Mononuclear cell (primary cell): ENCODE results near the gene DDI2. TPM values are rescaled to one million over a fixed set of nuclear protein-coding genes. Genes with fewer than 3 reads are reported as not detected.

ENCODE experiments used
- H3K27me3 ChIP-seq: 2 replicates; pipeline ENCODE4 v1.6.0; 2011; ENCODE audit warnings: low read length, control low read depth; ENCODE audit not compliant: insufficient read depth
- H3K4me1 ChIP-seq: 2 replicates; pipeline ENCODE4 v1.5.1; 2011; ENCODE audit warnings: mild to moderate bottlenecking, low read length, control low read depth; ENCODE audit not compliant: insufficient read depth
- H3K4me3 ChIP-seq: 2 replicates; pipeline ENCODE4 v1.5.1; 2011; ENCODE audit warnings: mild to moderate bottlenecking, low read length, moderate library complexity
- H3K9me3 ChIP-seq: 2 replicates; pipeline ENCODE4 v1.5.1; 2011; ENCODE audit warnings: low read depth, mild to moderate bottlenecking, control low read depth, low read length
- total RNA-seq: library from RNA; depleted of rRNA; stranded (reverse); fragments of >200 nt; gene quantifications from one replicate; pipeline ENCODE4 v1.2.3, GENCODE V29; 2012

Gene DDI2
- total RNA-seq, 1 donor, result 35.6 TPM

DNA sequence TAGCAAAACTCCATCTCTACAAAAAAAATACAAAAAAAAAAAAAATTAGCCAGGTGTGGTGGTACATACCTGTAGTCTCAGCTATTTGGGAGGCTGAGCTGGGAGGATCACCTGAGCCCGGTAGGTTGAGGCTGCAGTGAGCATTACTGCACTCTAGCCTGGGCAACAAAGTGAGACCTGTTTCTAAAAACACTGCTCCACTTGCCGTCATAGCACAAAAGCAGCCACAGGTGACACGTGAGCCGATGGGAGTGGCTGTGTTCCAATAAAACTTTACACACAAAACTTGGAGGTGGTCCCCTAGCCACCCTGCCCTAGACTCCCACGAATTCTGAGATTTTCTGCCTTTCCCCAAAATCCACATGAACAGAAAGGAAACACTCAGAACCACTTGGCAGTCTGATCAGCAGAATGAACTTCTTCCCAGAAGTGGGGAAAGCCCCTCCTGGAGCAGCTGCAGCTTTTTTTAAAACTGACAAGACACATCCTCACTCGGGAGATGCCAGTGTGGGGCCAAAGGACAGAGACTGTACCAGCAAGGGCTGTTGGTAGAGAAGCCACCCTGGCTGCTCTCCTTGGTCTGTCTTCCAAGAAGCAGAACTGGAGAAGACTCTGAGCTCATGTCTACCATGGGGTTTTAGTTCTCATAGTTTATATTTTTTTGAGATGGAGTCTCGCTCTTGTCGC lies 90.1 kb downstream of the DDI2 start:
- H3K4me3 ChIP-seq, result no peak overlapping the region

DNA sequence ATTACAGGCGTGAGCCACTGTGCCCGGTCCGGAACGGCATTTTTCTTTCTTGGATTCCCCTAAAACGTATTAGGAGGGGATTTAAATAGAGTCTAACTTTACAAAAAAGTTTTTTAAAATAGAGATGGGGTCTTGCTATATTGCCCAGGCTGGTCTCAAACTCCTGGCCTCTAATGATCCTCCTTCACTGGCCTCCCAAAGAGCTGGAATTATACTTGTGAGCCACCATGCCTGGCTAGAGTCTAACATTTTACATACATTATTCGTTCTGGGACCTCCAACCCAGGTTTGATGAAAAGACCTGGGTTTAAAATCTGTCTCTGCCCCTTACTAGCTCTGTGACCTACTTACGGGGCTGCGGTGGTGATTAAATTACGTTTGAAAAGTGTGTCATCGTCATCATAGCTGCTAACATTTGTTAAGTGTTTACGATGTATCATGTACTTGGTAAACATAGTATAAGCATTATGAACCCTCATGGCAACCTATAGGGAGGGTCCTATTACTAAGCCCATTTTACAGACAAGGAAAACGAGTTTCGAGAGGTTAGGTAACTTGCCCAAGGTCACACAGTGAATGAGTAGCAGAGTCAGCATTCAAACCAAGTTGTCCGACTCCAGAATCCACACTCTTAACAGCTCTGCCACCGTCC lies 91.4 kb downstream of the DDI2 start:
- Histone ChIP-seq H3K4me1 (no peaks in the 10 kb centered on the region), H3K27me3 (no peaks in the 10 kb centered on the region), H3K9me3 (no peaks in the 10 kb centered on the region), H3K4me3 (no peak overlapping the region)

More for the DNA sequence above, 90.1 kb downstream of the DDI2 start:
- no peaks in the 10 kb centered on the region for H3K9me3 ChIP-seq
- H3K4me1 ChIP-seq, result no peaks in the 10 kb centered on the region
- no peaks in the 10 kb centered on the region for H3K27me3 ChIP-seq

DNA sequence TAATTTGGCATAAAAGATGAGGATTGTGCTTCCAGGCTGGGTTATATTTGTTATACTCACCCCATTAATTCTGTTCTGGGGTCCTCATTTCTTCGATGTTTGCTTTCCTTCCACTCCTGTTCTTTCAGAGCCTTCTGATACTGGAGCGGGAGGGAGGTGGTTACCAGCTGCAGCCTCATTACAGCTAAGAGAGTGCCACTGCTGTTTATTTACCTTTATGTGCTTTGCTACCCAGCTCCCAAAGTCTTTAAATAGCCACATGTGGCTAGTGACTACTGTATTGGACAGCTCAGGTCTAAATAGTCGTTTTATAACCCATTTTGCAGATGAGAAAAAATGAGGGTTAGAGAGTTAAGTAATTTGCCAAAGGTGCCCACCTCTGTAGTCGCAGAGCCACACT lies 92.0 kb downstream of the DDI2 start:
- Histone ChIP-seq H3K9me3 (no peaks in the 10 kb centered on the region), H3K27me3 (no peaks in the 10 kb centered on the region), H3K4me1 (no peaks in the 10 kb centered on the region), H3K4me3 (no peak overlapping the region)

DNA sequence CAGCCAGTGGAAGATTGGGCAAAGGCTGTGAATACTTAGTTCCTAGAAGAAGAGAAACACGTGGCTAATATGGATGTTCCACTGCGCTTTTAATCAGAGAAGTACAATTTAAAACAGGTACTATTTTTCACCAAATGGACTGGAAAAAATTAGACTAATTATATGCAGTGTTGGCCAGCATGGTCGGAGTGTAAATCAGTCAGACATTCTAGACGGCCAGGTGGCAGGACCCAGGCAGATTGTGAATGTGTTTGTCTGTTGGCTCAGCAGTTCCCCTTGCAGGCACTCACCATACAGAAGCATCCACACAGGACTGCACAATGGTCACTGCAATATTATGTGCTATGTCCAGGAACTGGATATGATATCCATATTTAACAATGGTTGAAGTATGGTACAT lies 94.9 kb downstream of the DDI2 start:
- no peaks in the 10 kb centered on the region for H3K27me3 ChIP-seq
- no peaks in the 10 kb centered on the region for H3K9me3 ChIP-seq
- H3K4me3 ChIP-seq, result no peak overlapping the region
- no peaks in the 10 kb centered on the region for H3K4me1 ChIP-seq

DNA sequence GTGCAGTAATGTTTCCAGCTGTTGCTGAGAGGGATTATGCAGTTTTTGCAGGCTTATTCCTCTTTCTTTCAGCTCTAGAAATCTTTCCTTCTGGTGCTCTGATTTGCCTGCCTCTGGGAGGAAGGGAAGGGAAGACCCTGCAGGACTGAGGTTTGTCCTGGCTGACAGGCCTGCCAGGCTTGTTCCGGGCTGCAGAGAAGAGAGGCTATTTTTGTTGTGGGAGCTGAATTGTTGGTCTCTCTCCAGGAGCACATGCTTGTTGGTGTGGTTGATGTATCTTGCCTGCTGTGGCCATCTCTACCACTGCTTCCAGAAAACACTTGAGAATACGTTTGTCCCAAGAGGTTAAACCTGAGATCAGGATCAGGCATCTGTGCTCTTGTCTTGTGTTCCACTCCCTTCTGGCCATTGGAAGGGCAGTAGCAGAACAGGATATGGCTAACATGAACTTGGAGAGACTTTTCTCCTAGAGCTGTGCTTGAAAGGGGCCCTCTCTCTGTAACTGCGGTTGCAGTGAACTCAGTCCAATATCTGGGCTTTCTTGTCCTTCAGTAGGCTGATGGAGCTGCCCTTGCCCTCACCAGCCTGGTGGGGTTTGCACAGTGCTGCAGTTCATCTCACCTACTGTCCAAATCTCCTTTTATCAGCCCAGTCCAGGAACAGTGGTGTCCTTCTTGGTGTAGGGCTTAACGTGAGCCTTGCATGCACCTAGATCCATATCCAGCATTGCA lies 97.3 kb downstream of the DDI2 start:
- Histone ChIP-seq H3K27me3 (no peaks in the 10 kb centered on the region), H3K4me1 (no peaks in the 10 kb centered on the region), H3K4me3 (no peak overlapping the region), H3K9me3 (no peaks in the 10 kb centered on the region)

DNA sequence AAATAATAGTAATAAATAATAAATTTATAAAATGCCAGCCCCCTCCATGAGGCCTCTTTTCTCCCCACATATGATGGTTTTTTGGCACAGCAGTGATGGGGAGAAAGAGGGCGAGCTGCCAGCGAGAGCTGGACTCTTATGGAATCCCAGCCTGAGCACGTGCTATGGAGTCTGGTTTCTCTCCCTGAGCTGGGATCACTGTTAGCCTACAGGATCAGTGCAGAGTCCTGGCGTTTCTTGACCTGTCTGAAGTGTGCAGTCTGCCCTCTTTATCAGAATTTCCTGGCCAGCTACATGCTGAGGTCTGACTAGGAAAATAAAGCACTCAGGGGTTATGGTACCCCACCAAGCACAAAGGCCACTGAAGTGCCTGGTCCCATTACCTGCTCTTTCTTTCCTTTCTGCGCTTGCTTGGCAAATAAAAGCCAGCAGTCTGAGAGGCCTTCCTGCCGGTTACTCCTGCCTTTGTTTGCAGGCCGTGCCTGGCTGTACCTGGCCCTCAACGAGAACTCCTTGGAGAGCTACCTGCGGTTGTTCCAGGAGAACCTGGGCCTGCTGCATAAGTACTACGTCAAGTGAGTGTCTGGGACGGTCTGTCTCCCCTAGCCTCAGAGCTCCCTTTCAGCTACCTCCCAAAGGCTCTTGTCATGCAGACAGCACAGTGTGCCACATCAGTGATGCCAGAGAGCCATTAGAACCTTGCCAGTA lies 100.3 kb downstream of the DDI2 start:
- Histone ChIP-seq H3K4me1 (no peaks in the 10 kb centered on the region), H3K27me3 (no peaks in the 10 kb centered on the region), H3K4me3 (no peak overlapping the region), H3K9me3 (no peaks in the 10 kb centered on the region)

DNA sequence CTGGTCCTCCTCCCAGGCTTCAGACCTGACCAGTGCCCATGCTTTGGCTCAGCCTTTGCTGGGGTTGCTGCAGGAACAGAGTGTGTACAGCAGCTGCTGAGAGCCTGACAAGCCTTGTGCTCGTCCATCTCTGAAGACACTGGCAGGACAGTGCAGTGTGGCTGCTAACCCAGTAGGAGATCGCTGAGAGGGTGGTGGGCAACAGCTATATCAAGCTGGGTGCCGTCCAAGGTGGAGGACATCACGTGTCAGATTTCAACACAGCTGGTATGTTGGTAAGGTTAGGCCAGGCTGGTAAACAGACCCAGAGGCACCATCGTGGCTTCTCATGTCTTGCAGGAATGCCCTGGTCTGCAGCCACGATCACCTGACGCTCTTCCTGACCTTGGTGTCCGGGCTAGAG lies 100.9 kb downstream of the DDI2 start:
- H3K9me3 ChIP-seq, result no peaks in the 10 kb centered on the region
- H3K27me3 ChIP-seq, result no peaks in the 10 kb centered on the region
- H3K4me1 ChIP-seq, result no peaks in the 10 kb centered on the region
- no peak overlapping the region for H3K4me3 ChIP-seq

Other genes with a start within 250 kb of the DDI2 start
- gene EFHD2, start 207.6 kb upstream of the DDI2 start, total RNA-seq, result 201 TPM
- gene CTRC, start 179.0 kb upstream of the DDI2 start, total RNA-seq, result 0.84 TPM
- not detected for gene CELA2A, start 160.7 kb upstream of the DDI2 start, total RNA-seq
- not detected for gene CELA2B, start 141.4 kb upstream of the DDI2 start, total RNA-seq
- 12.0 TPM for gene CASP9, start 93.2 kb upstream of the DDI2 start, total RNA-seq
- 8.9 TPM for gene DNAJC16, start 90.6 kb upstream of the DDI2 start, total RNA-seq
- gene AGMAT, start 32.4 kb upstream of the DDI2 start, total RNA-seq, result 2.8 TPM
- 70.7 TPM for gene PLEKHM2, start 66.9 kb downstream of the DDI2 start, total RNA-seq
- gene SLC25A34, start 118.8 kb downstream of the DDI2 start, total RNA-seq, result 1.0 TPM
- not detected for gene TMEM82, start 125.0 kb downstream of the DDI2 start, total RNA-seq
- gene FBLIM1, start 141.3 kb downstream of the DDI2 start, total RNA-seq, result not detected
- gene UQCRHL, start 190.2 kb downstream of the DDI2 start, total RNA-seq, result 1.2 TPM
- 94.9 TPM for gene SPEN, start 230.2 kb downstream of the DDI2 start, total RNA-seq